Transverse colon (tissue), 3 donors: Measurements from ENCODE around the gene MYD88.
A peak's percentile ranks its signal among the peaks of the same experiment; 100 is the strongest.

ENCODE experiments used
- POLR2A ChIP-seq: fragments of 450-650 bp; IDR thresholded peaks from one replicate; pipeline ENCODE4 v1.6.1; 2016; ENCODE audit warnings: antibody characterized with exemption, mild to moderate bottlenecking, moderate library complexity
- TF ChIP-seq, protein P1 (sequence below), 5 experiments: fragments of 200-600 bp in 3 of 5; fragments of 450-650 bp in 2 of 5; sonication (generic) in 3 of 5; IDR thresholded peaks; 1 replicate in 2 of 5; 2 replicates in 3 of 5; pipeline ENCODE4 v1.5.1; 2016 to 2017; ENCODE audit warnings: antibody characterized with exemption in 5 of 5, inconsistent platforms in 3 of 5, mild to moderate bottlenecking in 2 of 5, moderate library complexity in 1 of 5

DNA sequence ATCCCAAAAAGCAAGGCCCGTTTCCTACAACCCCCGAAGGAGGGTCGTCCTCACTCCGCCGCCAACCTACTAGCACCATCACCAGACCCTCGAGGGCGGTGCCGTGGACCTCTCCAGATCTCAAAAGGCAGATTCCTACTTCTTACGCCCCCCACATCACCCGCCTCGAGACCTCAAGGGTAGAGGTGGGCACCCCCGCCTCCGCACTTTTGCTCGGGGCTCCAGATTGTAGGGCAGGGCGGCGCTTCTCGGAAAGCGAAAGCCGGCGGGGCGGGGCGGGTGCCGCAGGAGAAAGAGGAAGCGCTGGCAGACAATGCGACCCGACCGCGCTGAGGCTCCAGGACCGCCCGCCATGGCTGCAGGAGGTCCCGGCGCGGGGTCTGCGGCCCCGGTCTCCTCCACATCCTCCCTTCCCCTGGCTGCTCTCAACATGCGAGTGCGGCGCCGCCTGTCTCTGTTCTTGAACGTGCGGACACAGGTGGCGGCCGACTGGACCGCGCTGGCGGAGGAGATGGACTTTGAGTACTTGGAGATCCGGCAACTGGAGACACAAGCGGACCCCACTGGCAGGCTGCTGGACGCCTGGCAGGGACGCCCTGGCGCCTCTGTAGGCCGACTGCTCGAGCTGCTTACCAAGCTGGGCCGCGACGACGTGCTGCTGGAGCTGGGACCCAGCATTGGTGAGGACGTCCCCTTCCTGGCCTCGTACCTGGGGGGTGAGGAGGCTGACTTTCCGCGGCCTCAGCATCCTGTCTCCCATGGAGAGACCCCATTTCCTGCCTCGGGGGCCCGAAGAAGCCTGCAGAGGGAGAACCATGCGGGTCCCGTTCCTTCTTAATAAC is at the start of gene MYD88:
- TF ChIP-seq, protein P1, sequence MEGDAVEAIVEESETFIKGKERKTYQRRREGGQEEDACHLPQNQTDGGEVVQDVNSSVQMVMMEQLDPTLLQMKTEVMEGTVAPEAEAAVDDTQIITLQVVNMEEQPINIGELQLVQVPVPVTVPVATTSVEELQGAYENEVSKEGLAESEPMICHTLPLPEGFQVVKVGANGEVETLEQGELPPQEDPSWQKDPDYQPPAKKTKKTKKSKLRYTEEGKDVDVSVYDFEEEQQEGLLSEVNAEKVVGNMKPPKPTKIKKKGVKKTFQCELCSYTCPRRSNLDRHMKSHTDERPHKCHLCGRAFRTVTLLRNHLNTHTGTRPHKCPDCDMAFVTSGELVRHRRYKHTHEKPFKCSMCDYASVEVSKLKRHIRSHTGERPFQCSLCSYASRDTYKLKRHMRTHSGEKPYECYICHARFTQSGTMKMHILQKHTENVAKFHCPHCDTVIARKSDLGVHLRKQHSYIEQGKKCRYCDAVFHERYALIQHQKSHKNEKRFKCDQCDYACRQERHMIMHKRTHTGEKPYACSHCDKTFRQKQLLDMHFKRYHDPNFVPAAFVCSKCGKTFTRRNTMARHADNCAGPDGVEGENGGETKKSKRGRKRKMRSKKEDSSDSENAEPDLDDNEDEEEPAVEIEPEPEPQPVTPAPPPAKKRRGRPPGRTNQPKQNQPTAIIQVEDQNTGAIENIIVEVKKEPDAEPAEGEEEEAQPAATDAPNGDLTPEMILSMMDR (IDR thresholded peaks at IDR 0.05), result no peak
- TF ChIP-seq POLR2A, result peak; percentile 91
